Neural cell (in vitro differentiated cells): Measurements from ENCODE around the gene TMPRSS2. TPM values are rescaled to one million over a fixed set of nuclear protein-coding genes. Genes with fewer than 3 reads are reported as not detected.

Experiments
- H2AFZ ChIP-seq: fragments of 200-600, 300-800 bp; sonication (generic), shearing (Covaris generic); 2 replicates; pipeline ENCODE4 v1.6.0; 2014; ENCODE audit warnings: low read depth, mild to moderate bottlenecking, antibody characterized with exemption, low read length, moderate library complexity
- H3F3A ChIP-seq: fragments of 200-600 bp; shearing (Covaris generic); 2 replicates; pipeline ENCODE4 v1.6.1; 2016; ENCODE audit warnings: mild to moderate bottlenecking, moderate library complexity, mixed read lengths, antibody characterized with exemption, low read length; ENCODE audit not compliant: insufficient read depth, poor library complexity, severe bottlenecking
- H3K27ac ChIP-seq: fragments of 200-600, 300-800 bp; sonication (generic), shearing (Covaris generic); 2 replicates; pipeline ENCODE4 v1.5.1; 2014; ENCODE audit warnings: mild to moderate bottlenecking, low read length, moderate library complexity
- H3K27me3 ChIP-seq: fragments of 300-800, 200-600 bp; sonication (generic), shearing (Covaris generic); 2 replicates; pipeline ENCODE4 v1.6.0; 2014; ENCODE audit warnings: mild to moderate bottlenecking, low read depth, low read length, moderate library complexity; ENCODE audit not compliant: insufficient read depth
- H3K36me3 ChIP-seq: fragments of 300-800, 200-600 bp; sonication (generic), shearing (Covaris generic); 2 replicates; pipeline ENCODE4 v1.5.1; 2014; ENCODE audit warnings: mild to moderate bottlenecking, antibody characterized with exemption, low read length, moderate library complexity; ENCODE audit not compliant: insufficient read depth
- H3K4me2 ChIP-seq: fragments of 300-800, 200-600 bp; sonication (generic), shearing (Covaris generic); 2 replicates; pipeline ENCODE4 v1.6.0; 2014; ENCODE audit warnings: mild to moderate bottlenecking, low read length
- H3K4me3 ChIP-seq: fragments of 300-800, 200-600 bp; sonication (generic), shearing (Covaris generic); 2 replicates; pipeline ENCODE4 v1.5.1; 2014; ENCODE audit warnings: mild to moderate bottlenecking, low read length, moderate library complexity
- H3K79me2 ChIP-seq: fragments of 200-600 bp; shearing (Covaris generic); replicated peaks from 2 replicates; pipeline ENCODE4 v1.6.0; 2014; ENCODE audit warnings: mild to moderate bottlenecking, low read length, moderate library complexity; ENCODE audit not compliant: insufficient read depth
- H3K9ac ChIP-seq: fragments of 300-800, 200-600 bp; sonication (generic), shearing (Covaris generic); 2 replicates; pipeline ENCODE4 v1.6.1; 2016; ENCODE audit warnings: mild to moderate bottlenecking, low read length, mixed read lengths
- H3K9me2 ChIP-seq: fragments of 200-600 bp; shearing (Covaris generic); 2 replicates; pipeline ENCODE4 v1.6.1; 2016; ENCODE audit warnings: mild to moderate bottlenecking, low read length, mixed read lengths; ENCODE audit not compliant: insufficient read depth
- H3K9me3 ChIP-seq: fragments of 200-600, 300-800 bp; sonication (generic), shearing (Covaris generic); 2 replicates; pipeline ENCODE4 v1.6.1; 2016; ENCODE audit warnings: mild to moderate bottlenecking, mixed run types, low read length, moderate library complexity, mixed read lengths
- H4K20me1 ChIP-seq: fragments of 200-600 bp; shearing (Covaris generic); 2 replicates; pipeline ENCODE4 v1.6.1; 2016; ENCODE audit warnings: mild to moderate bottlenecking, mixed run types; ENCODE audit not compliant: insufficient read depth
- CTCF ChIP-seq: fragments of 450-650 bp; IDR thresholded peaks from 2 replicates; pipeline ENCODE4 v1.5.1; 2014; ENCODE audit warnings: antibody characterized with exemption, mild to moderate bottlenecking, moderate library complexity; ENCODE audit not compliant: poor library complexity, severe bottlenecking
- EP300 ChIP-seq: fragments of 450-650 bp; conservative IDR thresholded peaks from 2 replicates; pipeline ENCODE4 v1.6.1; 2014; ENCODE audit warnings: antibody characterized with exemption, mild to moderate bottlenecking, moderate library complexity; ENCODE audit not compliant: poor library complexity, severe bottlenecking
- EZH2 ChIP-seq: fragments of 200-600, 300-800 bp; shearing (Covaris generic), sonication (generic); IDR thresholded peaks from 2 replicates; pipeline ENCODE4 v1.6.1; 2014; ENCODE audit warnings: antibody characterized with exemption, low read length, borderline replicate concordance, mild to moderate bottlenecking; ENCODE audit not compliant: insufficient read depth, poor library complexity, severe bottlenecking
- MXI1 ChIP-seq: fragments of 450-650 bp; conservative IDR thresholded peaks from 2 replicates; pipeline ENCODE4 v1.6.1; 2014; ENCODE audit warnings: antibody characterized with exemption, mild to moderate bottlenecking; ENCODE audit not compliant: poor library complexity, severe bottlenecking
- POLR2AphosphoS5 ChIP-seq: IDR thresholded peaks from 2 replicates; pipeline ENCODE4 v1.6.1; 2012
- RAD21 ChIP-seq: fragments of 450-650 bp; conservative IDR thresholded peaks from 2 replicates; pipeline ENCODE4 v1.6.1; 2014; ENCODE audit warnings: antibody characterized with exemption, mild to moderate bottlenecking, moderate library complexity
- SMC3 ChIP-seq: fragments of 450-650 bp; conservative IDR thresholded peaks from 2 replicates; pipeline ENCODE4 v1.6.1; 2014; ENCODE audit warnings: antibody characterized with exemption, mild to moderate bottlenecking, moderate library complexity; ENCODE audit not compliant: poor library complexity
- TAF1 ChIP-seq: IDR thresholded peaks from 2 replicates; pipeline ENCODE4 v1.6.1; 2012; ENCODE audit warnings: low read depth
- polyA plus RNA-seq: library from polyadenylated mRNA; depleted of rRNA; stranded (reverse); fragments of >200 nt; gene quantifications from 2 replicates; pipeline ENCODE4 v1.2.3, GENCODE V29; 2014
- TF ChIP-seq, protein P1 (sequence below): IDR thresholded peaks from 2 replicates; pipeline ENCODE4 v1.6.1; 2012; ENCODE audit warnings: borderline replicate concordance

Gene TMPRSS2
- polyA plus RNA-seq, 1 donor from 2014 or later, result not detected

- Histone ChIP-seq H4K20me1 (no peaks in the 10 kb centered on the region), H3K9me2 (no peaks in the 10 kb centered on the region), H3K4me2 (no peak overlapping the region), H3K9ac (no peak overlapping the region), H3K27ac (no peak overlapping the region), H3K36me3 (no peaks in the 10 kb centered on the region), H3K79me2 (no peaks in the 10 kb centered on the region), H3K4me3 (no peak overlapping the region), H3K9me3 (no peaks in the 10 kb centered on the region), H2AFZ (no peak overlapping the region), H3F3A (no peaks in the 10 kb centered on the region), H3K27me3 (no peaks in the 10 kb centered on the region)
- TF ChIP-seq MXI1 (no peak), POLR2AphosphoS5 (no peak), TAF1 (no peak), SMC3 (no peak), EZH2 (no peak), EP300 (no peak), RAD21 (no peak), CTCF (no peak)
- TF ChIP-seq, protein P1, sequence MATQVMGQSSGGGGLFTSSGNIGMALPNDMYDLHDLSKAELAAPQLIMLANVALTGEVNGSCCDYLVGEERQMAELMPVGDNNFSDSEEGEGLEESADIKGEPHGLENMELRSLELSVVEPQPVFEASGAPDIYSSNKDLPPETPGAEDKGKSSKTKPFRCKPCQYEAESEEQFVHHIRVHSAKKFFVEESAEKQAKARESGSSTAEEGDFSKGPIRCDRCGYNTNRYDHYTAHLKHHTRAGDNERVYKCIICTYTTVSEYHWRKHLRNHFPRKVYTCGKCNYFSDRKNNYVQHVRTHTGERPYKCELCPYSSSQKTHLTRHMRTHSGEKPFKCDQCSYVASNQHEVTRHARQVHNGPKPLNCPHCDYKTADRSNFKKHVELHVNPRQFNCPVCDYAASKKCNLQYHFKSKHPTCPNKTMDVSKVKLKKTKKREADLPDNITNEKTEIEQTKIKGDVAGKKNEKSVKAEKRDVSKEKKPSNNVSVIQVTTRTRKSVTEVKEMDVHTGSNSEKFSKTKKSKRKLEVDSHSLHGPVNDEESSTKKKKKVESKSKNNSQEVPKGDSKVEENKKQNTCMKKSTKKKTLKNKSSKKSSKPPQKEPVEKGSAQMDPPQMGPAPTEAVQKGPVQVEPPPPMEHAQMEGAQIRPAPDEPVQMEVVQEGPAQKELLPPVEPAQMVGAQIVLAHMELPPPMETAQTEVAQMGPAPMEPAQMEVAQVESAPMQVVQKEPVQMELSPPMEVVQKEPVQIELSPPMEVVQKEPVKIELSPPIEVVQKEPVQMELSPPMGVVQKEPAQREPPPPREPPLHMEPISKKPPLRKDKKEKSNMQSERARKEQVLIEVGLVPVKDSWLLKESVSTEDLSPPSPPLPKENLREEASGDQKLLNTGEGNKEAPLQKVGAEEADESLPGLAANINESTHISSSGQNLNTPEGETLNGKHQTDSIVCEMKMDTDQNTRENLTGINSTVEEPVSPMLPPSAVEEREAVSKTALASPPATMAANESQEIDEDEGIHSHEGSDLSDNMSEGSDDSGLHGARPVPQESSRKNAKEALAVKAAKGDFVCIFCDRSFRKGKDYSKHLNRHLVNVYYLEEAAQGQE, result no peak
These were observed 19.9 kb downstream of the TMPRSS2 start for GRCh38 chr21:41488080-41488479.

DNA sequence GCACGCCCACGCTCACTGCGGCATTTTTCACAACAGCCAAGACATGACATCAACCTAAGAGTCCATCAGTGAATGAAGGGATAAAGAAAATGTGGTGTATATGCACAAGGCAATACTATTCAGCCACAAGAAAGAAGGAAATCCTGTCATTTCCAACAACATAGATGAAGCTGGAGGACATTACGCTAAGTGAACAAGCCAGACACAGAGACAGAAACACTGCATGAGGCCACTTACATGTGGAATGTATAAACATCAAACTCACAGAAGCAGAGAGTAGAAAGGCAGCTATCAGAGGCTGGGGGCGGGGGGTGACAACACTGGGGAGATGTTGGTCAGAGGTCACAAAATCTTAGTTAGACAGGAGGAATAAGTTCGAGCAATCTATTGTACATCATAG lies 20.9 kb downstream of the TMPRSS2 start:
- H3K9ac ChIP-seq, result no peak overlapping the region
- no peak overlapping the region for H3K4me2 ChIP-seq
- no peaks in the 10 kb centered on the region for H3K9me2 ChIP-seq
- no peak overlapping the region for H2AFZ ChIP-seq
- H3K36me3 ChIP-seq, result no peaks in the 10 kb centered on the region
- H3F3A ChIP-seq, result no peaks in the 10 kb centered on the region
- TF ChIP-seq EZH2, result no peak
- peak; percentile 95 for TF ChIP-seq POLR2AphosphoS5
- TF ChIP-seq TAF1, result no peak
- TF ChIP-seq, protein P1, result peak; percentile 2
- TF ChIP-seq EP300, result peak; percentile 81
- H4K20me1 ChIP-seq, result no peaks in the 10 kb centered on the region
- no peak overlapping the region for H3K4me3 ChIP-seq
- H3K27ac ChIP-seq, result no peak overlapping the region
- no peaks in the 10 kb centered on the region for H3K79me2 ChIP-seq
- no peaks in the 10 kb centered on the region for H3K9me3 ChIP-seq
- no peaks in the 10 kb centered on the region for H3K27me3 ChIP-seq
